CD4-positive, alpha-beta T cell treated with Interleukin-2 at 100 ng/mL for 4 hours (primary cell): Measurements from ENCODE around the gene AKAP11.

ENCODE experiments used
- DNase-seq: peaks from one replicate; pipeline ENCODE4 v3.0.0-alpha.2; 2020; ENCODE audit warnings: low spot score

AKAP11 gene

GRCh38 chr13:42333613-42334328 is 61.8 kb downstream of the AKAP11 start:
- peak; percentile 34 for DNase-seq

DNA sequence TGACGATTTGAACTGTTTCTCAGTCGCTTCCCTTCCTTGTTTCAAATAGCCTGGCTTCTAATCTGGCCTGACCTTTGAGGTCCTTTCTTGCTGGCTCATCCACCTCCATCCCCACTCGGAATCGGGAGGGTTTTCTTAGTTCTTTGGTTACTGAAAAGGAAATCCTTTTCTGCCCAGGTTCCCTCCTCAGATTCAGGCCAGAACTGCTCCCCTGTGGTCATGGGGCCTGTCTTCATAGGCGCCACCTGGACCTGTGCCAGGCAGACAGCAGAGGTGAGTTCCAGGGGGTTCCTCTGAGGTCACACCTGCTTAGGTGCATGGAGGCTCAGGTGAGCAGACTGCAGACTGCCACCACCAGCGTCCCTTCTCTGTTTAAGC is 62.4 kb downstream of the AKAP11 start:
- DNase-seq = no peak

DNA sequence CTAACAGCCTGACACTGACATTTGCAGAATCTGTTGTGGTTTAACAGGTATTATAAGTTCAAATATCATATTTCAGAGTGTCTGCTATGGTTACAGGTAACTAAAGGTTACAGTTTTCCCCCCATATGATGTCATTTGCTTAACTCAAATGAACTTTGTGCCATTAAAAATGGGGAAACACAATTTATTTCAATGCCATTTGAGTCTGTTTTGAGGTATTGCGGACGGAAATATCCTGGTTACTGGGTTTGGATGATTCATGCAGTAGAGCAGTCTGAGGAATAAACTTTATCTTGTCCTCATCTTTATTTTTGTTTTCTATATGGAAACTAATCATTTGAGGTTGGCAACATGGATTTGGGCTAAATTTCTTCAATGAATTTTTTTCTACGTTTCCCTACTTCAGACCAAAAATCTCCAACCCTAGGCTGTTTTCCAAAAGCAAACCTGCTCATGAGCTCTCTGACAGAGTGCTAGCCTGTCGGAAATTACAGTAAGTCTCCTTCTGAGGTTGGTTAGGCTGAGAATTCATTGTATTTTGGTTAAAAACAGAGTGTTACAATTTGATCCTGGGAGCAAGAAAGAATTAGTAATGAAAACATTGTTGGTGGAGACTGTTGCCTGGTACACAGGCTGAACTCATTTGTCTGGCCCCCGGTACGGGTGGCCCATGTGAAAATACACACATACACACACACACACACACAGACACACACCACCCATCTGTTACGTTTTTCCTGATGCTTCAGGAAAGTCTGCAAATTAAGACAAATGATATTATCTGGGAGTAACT is 66.1 kb downstream of the AKAP11 start:
- DNase-seq = no peak

DNA sequence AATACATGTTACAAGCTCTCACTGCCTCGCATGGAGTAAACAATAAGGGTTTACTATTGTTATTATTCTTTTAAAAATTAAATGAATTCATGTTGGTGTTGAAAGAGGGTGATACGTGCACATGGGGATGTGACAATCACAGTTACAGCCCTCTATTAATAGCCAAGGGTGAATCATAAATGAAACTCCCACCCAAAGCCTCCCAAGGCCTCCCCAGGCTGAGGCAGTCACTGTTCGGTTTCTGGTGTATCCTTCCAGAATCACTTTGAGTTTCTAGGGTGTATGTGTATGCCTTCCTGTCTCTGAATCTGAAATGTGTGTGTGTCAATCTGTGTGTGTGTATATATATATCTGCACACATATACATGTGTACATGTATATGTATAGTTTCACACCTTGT is 73.4 kb downstream of the AKAP11 start:
- no peak for DNase-seq

DNA sequence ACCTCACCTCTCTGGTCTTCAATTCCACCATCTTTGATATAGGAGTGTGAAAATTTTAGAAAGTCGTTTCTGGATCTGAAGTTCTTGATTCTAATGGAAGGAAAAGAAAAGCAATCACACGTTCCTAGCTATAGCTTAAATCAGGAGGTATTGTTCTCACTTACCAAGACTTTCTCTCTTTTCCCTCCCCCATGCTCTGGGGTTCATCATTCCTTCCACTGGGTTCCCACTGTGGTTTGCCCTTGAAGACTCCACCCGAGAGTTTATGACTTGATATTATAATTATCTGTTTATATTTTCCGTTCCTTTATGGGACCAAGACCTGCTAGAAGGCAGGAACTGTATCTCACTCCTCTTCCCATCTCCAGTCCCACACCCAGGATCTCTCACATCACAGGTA is 76.6 kb downstream of the AKAP11 start:
- DNase-seq = no peak

- no peak for DNase-seq
Observed at GRCh38 chr13:42350141-42350540, 78.2 kb downstream of the AKAP11 start.

- peak; percentile 61 for DNase-seq
Observed at GRCh38 chr13:42354241-42355091, 82.5 kb downstream of the AKAP11 start.

DNA sequence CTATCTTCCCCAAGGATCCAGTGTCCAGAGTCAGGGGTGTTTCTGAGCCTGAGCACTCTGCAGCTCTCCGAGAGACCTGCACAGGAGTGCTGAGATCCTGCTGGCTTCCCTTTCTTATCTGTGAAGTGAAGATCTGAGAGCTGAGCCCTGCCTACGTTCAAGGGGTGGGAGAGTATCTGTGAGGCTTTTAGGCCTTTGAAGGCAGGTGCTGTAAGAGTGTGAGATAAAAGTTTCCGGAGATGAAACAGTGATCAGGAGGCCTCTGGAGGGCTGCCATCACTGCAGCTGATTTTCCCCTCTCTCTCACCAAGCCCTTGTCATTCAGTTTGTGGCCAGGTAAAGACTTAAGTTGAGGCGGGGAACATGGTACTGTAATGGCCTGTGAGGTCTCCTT is 83.1 kb downstream of the AKAP11 start:
- peak; percentile 66 for DNase-seq

GRCh38 chr13:42355491-42356183 is 83.7 kb downstream of the AKAP11 start:
- no peak for DNase-seq

DNA sequence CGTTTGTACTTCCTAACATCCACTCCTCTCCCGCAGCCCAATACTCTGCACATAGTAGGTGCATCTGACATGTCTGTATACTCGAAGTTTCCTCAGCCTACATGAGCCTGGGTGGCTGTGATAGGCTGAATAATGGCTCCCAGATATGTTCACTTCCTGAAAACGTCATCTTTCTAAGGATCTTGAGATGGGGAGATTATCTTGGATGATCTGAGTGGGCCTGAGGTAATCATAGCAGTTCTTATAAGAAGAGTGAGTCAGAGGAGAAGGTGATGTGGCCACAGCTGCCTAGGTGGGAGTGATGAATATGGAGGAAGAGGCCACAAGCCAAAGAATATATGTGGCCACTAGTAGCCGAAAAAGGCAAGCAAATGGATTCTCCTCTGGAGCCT is 84.2 kb downstream of the AKAP11 start:
- peak; percentile 48 for DNase-seq

GRCh38 chr13:42360046-42360574 is 88.2 kb downstream of the AKAP11 start:
- no peak for DNase-seq

- DNase-seq = no peak
Observed at GRCh38 chr13:42361701-42362100, 89.7 kb downstream of the AKAP11 start.

GRCh38 chr13:42363941-42364612 is 92.1 kb downstream of the AKAP11 start:
- DNase-seq = no peak

- no peak for DNase-seq
Observed at GRCh38 chr13:42364613-42365000, 92.7 kb downstream of the AKAP11 start.

DNA sequence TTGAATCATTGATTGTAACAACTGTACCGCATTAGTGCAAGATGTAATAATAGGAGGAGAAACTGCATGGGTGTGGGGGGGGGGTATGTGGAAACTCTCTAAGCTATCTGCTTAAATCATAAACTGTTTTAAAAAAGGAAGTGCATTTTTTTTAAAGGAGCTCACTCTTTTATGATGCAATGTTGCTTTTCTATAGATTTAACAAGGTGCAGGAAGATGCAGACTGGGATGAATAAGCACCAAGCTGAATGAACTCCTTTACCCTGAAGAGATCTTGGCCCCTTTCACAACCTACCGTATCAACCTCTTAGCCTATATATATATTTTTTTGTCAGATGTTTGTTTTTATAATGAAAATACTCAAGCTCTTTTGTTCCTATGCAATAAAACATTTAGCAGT is 95.9 kb downstream of the AKAP11 start:
- no peak for DNase-seq

DNA sequence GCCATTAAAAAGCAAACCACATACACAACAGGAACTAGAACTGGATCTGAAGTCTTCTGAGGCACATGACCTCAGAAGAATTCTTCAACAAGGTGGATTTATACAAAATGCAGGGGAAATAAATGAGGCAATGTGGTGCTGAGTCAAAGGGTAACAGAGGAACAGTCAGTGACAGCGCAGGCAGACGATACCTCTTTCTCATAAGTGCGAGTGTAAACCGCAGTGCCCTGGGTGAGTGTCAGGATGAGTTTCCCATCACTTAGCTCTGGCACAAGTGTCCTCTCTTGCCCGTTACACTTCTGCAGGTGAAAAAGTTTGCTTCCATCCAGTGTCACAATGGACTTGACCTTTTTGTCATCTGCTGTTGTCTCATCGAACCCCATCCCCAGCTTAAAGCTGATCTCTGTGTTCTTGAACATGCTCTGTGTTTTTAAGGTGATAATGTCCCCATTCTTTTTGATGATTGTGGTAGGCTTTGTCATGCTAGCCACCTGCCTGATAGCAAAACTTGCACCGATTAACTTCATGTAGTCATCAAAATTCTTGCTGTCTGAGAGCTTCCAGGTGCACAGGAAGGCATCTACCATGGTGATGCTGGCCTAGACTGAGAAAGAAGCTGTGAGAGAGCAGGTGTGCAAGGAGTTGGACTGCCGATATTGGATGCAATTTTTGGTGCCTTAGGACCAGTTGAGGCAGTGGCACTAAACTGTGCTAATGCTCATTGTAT is 97.3 kb downstream of the AKAP11 start:
- DNase-seq = peak; percentile 38

DNA sequence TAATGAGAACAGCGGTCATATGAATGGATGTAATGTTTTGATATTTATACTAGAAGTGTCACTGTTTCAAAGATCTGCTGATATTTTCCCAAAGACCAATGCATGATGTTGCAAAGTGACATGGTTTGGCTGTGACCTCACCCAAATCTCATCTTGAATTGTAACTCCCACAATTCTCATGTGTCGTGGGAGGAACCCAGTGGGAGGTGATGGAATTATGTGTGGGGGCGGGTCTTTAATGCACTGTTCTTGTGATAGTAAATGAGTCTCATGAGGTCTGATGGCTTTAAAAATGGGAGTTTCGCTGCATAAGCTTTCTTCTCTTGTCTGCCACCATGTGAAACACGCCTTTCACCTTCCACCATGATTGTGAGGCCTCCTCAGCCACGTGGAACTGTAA is 98.3 kb downstream of the AKAP11 start:
- no peak for DNase-seq
